ENCODE data around the gene SAMD14.
"Not testable (repeated sequence)": the region's sequence is repeated elsewhere in the genome, so short reads cannot be mapped to it uniquely, and the experiment has no call there.

DNA sequence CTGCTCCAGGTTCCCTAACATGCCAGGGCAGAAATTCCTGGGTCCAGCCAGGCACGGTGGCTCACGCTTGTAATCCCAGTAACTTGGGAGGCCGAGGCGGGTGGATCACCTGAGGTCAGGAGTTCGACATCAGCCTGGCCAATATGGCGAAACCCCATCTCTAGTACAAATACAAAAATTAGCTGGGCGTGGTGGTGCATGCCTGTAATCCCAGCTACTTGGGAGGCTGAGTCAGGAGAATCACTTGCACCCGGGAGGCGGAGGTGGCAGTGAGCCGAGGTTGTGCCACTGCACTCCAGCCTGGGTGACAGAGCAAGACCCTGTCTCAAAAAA lies 68.3 kb downstream of the SAMD14 start:
- not testable (repeated sequence) for TF ChIP-seq POLR2AphosphoS5, POLR2A (IDR thresholded peaks at IDR 0.05)
- TF ChIP-seq, protein P1, sequence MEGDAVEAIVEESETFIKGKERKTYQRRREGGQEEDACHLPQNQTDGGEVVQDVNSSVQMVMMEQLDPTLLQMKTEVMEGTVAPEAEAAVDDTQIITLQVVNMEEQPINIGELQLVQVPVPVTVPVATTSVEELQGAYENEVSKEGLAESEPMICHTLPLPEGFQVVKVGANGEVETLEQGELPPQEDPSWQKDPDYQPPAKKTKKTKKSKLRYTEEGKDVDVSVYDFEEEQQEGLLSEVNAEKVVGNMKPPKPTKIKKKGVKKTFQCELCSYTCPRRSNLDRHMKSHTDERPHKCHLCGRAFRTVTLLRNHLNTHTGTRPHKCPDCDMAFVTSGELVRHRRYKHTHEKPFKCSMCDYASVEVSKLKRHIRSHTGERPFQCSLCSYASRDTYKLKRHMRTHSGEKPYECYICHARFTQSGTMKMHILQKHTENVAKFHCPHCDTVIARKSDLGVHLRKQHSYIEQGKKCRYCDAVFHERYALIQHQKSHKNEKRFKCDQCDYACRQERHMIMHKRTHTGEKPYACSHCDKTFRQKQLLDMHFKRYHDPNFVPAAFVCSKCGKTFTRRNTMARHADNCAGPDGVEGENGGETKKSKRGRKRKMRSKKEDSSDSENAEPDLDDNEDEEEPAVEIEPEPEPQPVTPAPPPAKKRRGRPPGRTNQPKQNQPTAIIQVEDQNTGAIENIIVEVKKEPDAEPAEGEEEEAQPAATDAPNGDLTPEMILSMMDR (IDR thresholded peaks at IDR 0.05) = not testable (repeated sequence)
